Urinary bladder (tissue), 4 donors: ENCODE measurements around the gene ANAPC13. TPM values are rescaled to one million over a fixed set of nuclear protein-coding genes. Genes with fewer than 3 reads are reported as not detected.

Experiments used
- DNase-seq: peaks from one replicate; pipeline ENCODE4 v3.0.0-alpha.2; 2015; ENCODE audit errors: extremely low spot score
- H3K27ac ChIP-seq: one replicate; pipeline ENCODE4 v1.5.1; 2013; ENCODE audit warnings: low read depth, mild to moderate bottlenecking, moderate library complexity
- H3K36me3 ChIP-seq: one replicate; pipeline ENCODE4 v1.6.1; 2013; ENCODE audit warnings: mild to moderate bottlenecking, moderate library complexity; ENCODE audit not compliant: insufficient read depth
- H3K4me1 ChIP-seq: one replicate; pipeline ENCODE4 v1.6.1; 2013; ENCODE audit warnings: mild to moderate bottlenecking, moderate library complexity; ENCODE audit not compliant: insufficient read depth
- H3K4me3 ChIP-seq: one replicate; pipeline ENCODE4 v1.5.1; 2013; ENCODE audit warnings: low read depth, low read length
- WGBS: extraction: QIAGEN DNeasy Blood & Tissue Kit; methylation state at CpG from one replicate; pipeline ENCODE4 v1.1.7; 2013; 5-methylcytosine and 5-hydroxymethylcytosine counted together
- polyA plus RNA-seq: library from polyadenylated mRNA; stranded (reverse); fragments of 200-250 nt; gene quantifications from one replicate; pipeline ENCODE4 v1.2.3, GENCODE V29; 2013
- total RNA-seq: library from RNA; depleted of rRNA; stranded (reverse); fragments of >200 nt; gene quantifications from one replicate; pipeline ENCODE4 v1.2.3, GENCODE V29; 2014
- donor health status: healthy with polysubstance abuse.
- donor health status: healthy.

ANAPC13 gene
- total and polyA plus RNA-seq, 2 donors, result 57.1 to 68.0 TPM

DNA sequence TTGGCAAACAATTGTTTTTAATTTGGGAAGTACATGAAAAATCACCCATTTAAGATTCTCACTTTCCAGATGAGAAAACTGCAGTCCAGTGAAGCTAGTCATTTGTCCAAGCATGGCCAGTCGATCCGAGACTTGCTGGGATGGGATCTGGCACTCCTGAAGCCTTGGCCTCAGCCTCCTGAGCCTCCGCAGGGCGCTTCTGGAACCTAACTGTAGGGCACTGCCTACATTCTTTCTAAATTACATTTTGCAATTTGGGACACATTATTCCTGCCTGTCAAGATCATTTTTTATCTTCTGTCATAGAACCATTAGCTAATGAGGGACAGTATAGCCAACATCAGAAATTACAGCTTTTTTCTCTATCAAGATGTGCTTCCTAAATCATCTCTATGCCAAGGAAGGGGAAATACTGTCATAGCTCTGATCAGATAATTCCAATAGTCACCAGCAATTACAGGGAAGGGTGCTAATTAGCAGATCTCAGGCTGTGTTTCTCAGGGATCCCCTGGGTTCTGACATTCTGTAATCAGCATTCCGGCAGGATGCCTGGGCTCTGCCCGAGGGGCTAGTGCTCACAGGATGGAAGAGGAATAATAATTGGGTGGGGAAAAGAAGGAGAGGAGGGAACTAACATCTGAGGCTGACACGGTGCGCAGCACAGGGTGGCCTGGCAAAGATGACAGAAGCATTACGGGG, 28.3 kb downstream of the ANAPC13 start:
- DNase-seq, result no peak
- H3K4me3 ChIP-seq, result no peak overlapping the region
- no peaks in the 10 kb centered on the region for H3K4me1 ChIP-seq
- no peaks in the 10 kb centered on the region for H3K36me3 ChIP-seq
- WGBS, result 87% methylated on average over 9 of the region's 9 CpGs
- no peak overlapping the region for H3K27ac ChIP-seq

DNA sequence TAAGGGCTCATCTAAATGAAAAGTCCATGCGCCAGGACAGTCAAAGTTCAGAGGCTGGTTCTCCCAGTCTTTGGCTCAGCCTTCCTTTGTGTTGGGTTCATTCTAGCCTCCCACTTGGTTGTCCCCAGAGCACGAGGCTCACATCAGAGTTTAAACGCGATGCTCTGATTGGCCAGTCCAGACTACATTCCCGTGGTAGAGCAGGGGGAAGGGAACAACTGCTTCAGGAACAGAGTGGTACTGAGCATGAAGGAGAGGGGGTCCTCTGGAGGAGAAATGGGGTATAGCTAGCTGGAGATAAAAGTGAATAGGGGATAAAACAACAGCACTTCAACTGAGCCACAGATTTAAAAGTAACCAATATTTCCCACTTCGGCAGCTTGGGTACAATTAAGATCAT, 32.2 kb downstream of the ANAPC13 start:
- Histone ChIP-seq H3K4me3 (no peak overlapping the region), H3K27ac (no peak overlapping the region), H3K36me3 (no peaks in the 10 kb centered on the region), H3K4me1 (no peaks in the 10 kb centered on the region)
- 56% methylated on average over 6 of the region's 6 CpGs for WGBS
- DNase-seq, result no peak

DNA sequence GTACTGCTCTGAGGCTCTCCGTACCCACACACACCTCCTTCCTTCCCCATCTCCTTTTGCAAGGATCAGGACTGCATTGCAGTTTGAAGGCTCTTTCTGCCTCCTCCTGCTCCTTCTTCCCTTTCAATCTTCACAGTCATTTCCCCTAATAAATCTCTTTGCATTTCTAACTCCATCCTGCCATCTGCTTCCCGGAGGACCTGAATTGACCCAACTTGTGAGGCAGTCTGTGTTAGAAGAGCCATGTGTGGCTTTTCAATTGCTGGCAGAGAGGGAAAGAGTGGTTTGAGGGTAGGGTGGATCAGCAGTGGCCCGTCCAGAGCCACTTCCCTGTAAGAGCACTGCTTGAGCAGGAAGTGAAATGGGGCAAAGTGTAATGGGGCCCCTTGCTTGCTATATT, 35.8 kb downstream of the ANAPC13 start:
- H3K4me1 ChIP-seq, result no peaks in the 10 kb centered on the region
- whole genome bisulfite sequencing, result 71% methylated on average over 3 of the region's 3 CpGs
- no peaks in the 10 kb centered on the region for H3K36me3 ChIP-seq
- H3K27ac ChIP-seq, result no peak overlapping the region
- no peak for DNase-seq
- H3K4me3 ChIP-seq, result no peak overlapping the region

DNA sequence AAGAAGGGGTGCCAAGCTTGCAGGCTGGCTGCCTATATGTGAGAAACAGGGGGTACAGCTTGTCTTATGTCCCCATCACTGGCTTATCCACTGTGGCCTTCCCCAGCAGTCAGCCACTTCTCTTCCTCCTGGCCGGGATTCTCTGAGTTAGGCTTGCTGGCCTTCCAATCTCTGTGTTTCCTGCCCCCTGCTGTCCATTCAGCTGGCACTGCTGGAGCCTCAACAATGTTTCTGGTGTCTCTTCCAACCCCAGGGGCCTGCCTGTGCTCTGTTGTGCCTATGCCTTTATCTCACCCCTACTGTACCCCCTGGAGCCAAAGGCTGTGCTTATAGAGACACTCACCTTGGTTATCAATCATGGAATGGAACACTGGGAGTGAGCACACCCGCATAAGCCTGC, 36.5 kb downstream of the ANAPC13 start:
- no peak for DNase-seq
- no peaks in the 10 kb centered on the region for H3K4me1 ChIP-seq
- 68% methylated on average over 2 of the region's 2 CpGs for WGBS

DNA sequence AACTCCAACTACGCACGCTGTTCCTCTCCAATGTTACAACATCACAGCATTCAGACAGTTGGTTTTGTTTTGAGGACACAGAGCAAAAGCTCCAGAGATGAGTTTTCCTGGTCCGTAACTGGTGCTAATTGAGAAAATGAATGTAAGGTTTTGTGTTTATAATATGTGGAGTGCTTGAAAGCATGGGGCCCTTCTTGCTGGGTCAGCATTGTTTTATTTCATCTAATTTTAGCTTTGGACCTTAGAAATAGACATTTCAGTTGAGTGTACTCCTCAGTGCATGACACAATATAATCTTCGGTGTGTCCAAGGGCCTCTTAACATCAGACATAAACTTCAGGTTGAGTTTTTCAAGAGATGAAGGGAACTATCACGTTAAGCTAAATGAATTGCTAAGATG, 37.1 kb downstream of the ANAPC13 start:
- Histone ChIP-seq H3K4me1 (no peaks in the 10 kb centered on the region), H3K36me3 (no peaks in the 10 kb centered on the region), H3K4me3 (no peak overlapping the region), H3K27ac (no peak overlapping the region)
- 95% methylated on average over 5 of the region's 5 CpGs for WGBS
- no peak for DNase-seq

More for the DNA sequence above, 36.5 kb downstream of the ANAPC13 start:
- Histone ChIP-seq H3K36me3 (no peaks in the 10 kb centered on the region), H3K27ac (no peak overlapping the region), H3K4me3 (no peak overlapping the region)

DNA sequence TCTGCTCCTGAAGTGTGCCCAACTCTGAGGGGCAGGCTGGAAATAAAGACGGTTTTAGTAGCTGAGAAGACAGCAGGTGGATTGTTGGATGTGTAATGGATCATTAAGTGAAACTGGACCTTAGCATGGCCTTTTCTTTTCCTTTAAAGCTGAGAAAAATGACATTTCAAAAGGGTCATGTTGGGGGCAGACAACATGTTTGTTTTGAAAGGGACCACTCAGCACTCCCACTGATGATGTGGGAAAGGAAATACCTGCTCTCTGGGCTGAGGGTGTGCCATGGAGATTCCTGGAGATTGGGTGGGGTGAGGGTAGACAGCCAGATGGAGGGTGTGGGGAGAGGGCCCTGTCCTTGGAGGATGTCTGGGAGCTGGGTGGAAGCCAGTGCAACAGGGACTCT, 38.4 kb downstream of the ANAPC13 start:
- Histone ChIP-seq H3K4me3 (no peak overlapping the region), H3K36me3 (no peaks in the 10 kb centered on the region), H3K27ac (no peak overlapping the region), H3K4me1 (no peaks in the 10 kb centered on the region)
- DNase-seq, result no peak
- 90% methylated on average over 1 of the region's 1 CpG for WGBS

DNA sequence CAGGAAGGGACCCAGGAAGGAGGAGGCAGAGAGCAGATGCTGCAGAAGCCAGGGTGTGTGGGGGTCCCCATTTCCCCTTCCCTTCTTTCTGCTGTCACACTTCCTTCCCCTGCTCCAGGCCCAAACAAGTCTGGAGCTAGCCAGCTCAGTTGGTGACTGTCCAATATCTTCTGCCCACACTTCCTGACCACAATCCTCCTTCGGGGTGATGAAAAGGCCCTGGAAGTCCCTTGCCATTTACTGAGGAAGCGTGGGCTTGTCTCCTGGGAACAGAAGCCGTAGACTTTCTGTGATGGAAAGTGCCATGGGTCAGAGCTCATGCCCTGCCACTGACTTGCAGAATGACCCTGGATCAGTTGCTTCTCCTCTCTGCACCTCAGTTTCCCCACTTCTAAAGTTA, 39.0 kb downstream of the ANAPC13 start:
- Histone ChIP-seq H3K4me3 (no peak overlapping the region), H3K27ac (no peak overlapping the region), H3K36me3 (no peaks in the 10 kb centered on the region), H3K4me1 (no peaks in the 10 kb centered on the region)
- 73% methylated on average over 3 of the region's 3 CpGs for WGBS
- no peak for DNase-seq

DNA sequence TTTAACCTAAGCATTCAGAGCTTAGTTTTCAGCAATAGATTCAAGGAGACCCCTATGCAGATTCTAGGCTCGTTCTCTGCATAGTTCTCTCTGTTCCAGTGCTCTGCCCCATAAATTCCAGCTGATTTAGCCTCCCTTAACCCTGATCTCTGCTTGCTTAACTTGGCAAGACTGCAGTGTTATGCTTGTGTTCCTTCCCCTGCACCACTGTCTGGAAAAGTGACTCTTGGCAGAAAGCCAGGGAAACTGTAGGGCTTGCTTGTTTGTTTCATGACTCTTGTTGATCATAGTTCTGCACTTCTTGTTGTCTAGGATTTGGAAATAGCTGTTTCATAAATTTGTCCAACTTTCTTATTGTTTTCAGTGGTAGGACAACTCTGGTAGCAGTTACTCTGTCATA, 40.1 kb downstream of the ANAPC13 start:
- 14% methylated on average over 1 of the region's 1 CpG for WGBS
- no peaks in the 10 kb centered on the region for H3K36me3 ChIP-seq
- no peak overlapping the region for H3K4me3 ChIP-seq
- no peak for DNase-seq
- no peaks in the 10 kb centered on the region for H3K4me1 ChIP-seq
- H3K27ac ChIP-seq, result no peak overlapping the region

DNA sequence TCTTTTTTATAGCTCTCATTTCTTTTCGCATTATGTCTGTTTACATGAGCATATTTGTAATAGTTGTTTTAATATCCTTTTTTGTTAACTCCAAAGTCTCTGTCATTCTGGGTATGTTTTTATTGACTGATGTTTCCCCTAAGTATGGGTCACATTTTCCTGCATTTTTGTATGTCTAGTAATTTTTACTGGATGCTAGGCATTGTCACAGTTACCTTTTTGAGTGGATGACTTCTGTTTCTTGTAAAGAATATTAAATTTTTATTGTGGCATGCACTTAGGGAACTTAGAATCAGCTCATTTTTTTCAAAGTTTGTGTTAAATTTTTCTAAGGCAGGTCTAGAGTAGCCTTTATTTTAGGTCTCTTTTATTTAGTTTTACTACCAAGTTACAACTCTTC, 40.7 kb downstream of the ANAPC13 start:
- WGBS, result 81% methylated on average over 1 of the region's 1 CpG
- H3K36me3 ChIP-seq, result no peaks in the 10 kb centered on the region
- no peak overlapping the region for H3K4me3 ChIP-seq
- H3K4me1 ChIP-seq, result no peaks in the 10 kb centered on the region
- DNase-seq, result no peak
- no peak overlapping the region for H3K27ac ChIP-seq

DNA sequence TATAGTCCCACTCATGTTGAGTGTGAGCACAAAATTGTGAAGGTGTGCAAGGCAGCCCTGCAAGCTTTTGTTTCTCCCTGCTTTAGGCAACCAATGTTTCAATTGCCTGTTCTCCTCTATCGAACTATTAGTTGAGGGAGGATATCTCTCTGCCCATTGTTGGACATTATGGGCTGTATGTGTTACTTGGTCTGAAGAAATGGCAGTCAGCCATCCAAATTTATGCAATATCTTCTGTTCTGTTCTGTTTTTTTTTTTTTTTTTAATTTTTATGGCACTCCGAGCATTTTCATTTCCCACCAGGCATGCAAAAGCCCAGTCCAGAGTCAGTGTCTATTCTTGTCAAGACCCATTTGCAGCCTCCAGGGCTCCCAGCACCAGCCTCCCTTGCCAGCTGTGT, 44.0 kb downstream of the ANAPC13 start:
- no peak for DNase-seq
- Histone ChIP-seq H3K4me3 (no peak overlapping the region), H3K4me1 (no peaks in the 10 kb centered on the region), H3K27ac (no peak overlapping the region), H3K36me3 (no peaks in the 10 kb centered on the region)
- WGBS, result 79% methylated on average over 2 of the region's 2 CpGs

DNA sequence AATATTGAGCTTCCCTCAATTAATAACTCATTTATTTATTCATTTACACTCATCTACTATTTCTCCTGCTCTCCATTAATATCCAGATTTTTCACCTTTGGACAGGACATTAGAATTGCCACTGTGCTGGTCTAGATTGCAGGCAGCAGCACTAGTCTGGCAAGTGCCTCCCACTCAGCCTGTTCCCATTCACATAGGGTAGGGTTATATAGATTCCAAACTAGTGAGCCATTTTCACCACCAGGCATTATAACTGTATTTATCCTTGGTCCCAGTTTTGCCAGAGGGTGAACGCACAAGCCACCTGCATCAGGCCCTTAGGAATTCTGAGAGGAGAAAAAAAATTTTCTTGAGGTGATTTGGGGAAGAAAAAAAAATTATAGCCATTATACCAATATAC, 44.5 kb downstream of the ANAPC13 start:
- Histone ChIP-seq H3K4me1 (no peaks in the 10 kb centered on the region), H3K36me3 (no peaks in the 10 kb centered on the region), H3K27ac (no peak overlapping the region), H3K4me3 (no peak overlapping the region)
- no peak for DNase-seq
- 91% methylated on average over 1 of the region's 1 CpG for WGBS

DNA sequence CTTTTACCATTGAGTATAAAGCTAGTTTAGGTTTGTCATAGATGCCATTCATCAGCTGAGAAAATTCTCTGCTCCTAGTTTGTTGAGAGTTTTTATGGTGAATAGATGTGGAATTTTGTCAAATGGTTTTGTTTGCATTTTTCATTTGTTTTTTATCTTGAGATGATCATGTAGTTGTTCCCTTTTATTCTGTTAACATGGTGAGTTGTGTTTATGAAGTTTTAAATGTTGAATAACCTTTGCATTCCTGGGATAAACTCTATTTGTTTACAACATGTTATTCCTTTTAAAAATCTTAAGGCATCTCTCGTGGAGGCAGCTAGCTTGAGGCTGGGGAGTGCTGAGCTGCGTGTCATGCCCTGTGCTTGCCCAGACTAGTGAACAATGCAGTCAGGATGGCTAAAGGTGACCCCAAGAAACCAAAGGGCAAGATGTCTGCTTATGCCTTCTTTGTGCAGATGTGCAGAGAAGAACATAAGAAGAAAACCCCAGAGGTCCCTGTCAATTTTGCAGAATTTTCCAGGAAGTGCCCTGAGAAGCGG, 48.5 kb downstream of the ANAPC13 start:
- H3K4me1 ChIP-seq, result no peaks in the 10 kb centered on the region
- no peaks in the 10 kb centered on the region for H3K36me3 ChIP-seq
- H3K4me3 ChIP-seq, result no peak overlapping the region
- DNase-seq, result no peak
- no peak overlapping the region for H3K27ac ChIP-seq
- 66% methylated on average over 3 of the region's 3 CpGs for WGBS

DNA sequence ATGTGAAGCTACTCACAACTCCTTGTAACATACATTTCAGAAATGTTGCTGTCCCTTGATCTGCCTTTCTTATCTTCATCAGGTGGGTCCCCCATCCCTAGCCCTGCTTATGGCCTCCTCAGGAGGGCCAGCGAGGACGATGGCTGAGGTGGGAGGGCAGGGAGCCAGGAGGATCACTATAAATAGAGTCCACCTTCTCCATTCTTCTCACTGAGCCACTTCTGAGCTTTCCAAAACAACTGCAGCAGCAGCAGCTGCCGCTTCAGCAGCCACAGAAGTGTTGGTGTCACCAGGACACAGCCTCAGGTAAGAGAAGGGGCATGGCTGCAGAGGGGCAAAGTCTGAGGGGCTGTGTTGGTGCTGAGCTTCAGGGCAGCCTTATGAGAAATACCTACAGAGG, 53.5 kb downstream of the ANAPC13 start:
- WGBS, result 80% methylated on average over 3 of the region's 3 CpGs
- Histone ChIP-seq H3K4me3 (no peak overlapping the region), H3K36me3 (no peaks in the 10 kb centered on the region), H3K27ac (no peak overlapping the region), H3K4me1 (no peaks in the 10 kb centered on the region)
- DNase-seq, result no peak

DNA sequence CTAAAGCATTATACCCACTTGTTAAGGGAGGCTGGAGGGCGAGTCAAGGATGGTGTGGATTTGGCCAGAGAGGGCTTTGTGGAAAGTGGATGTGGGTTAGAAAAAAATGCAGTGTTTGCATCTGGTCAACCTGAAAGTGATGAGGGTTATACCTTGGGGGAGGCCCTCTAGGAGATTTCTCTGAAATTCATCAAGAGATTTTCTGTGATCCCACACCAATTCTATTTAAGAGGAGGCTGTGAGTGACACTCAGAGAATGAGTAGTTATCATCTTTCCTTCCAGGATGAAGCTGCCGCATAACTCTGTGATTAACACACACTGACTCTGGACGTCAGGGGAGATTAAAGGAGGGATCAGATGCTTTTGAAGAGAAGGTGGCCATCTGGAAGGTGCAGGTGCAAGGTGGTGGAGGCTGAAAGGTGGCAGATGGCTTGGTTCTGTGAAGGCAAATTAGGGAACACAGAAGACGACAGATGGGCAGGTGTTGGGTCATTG, 54.8 kb downstream of the ANAPC13 start:
- no peak for DNase-seq
- Histone ChIP-seq H3K4me3 (no peak overlapping the region), H3K36me3 (no peaks in the 10 kb centered on the region), H3K27ac (no peak overlapping the region), H3K4me1 (no peaks in the 10 kb centered on the region)
- 69% methylated on average over 4 of the region's 4 CpGs for WGBS
